H1 (cell line): ENCODE results near the gene KCNK2.

Experiments used
- CREB1 ChIP-seq: IDR thresholded peaks from 2 replicates; pipeline ENCODE4 v1.6.1; 2012; ENCODE audit warnings: inconsistent platforms
- CTBP2 ChIP-seq: IDR thresholded peaks from 2 replicates; pipeline ENCODE4 v1.7.0; 2011; ENCODE audit warnings: borderline replicate concordance, mild to moderate bottlenecking, moderate library complexity, mixed read lengths, low read length; ENCODE audit not compliant: insufficient read depth, insufficient read length
- EP300 ChIP-seq, 2 experiments: IDR thresholded peaks; 1 replicate in 1 of 2; 2 replicates in 1 of 2; pipeline ENCODE4 v1.6.1; 2011 to 2012; ENCODE audit warnings: low read depth in 2 of 2, low read length in 2 of 2, mild to moderate bottlenecking in 2 of 2, borderline replicate concordance in 1 of 2, inconsistent platforms in 1 of 2, moderate library complexity in 1 of 2
- FOSL1 ChIP-seq: IDR thresholded peaks from 2 replicates; pipeline ENCODE4 v1.6.1; 2011; ENCODE audit warnings: mild to moderate bottlenecking, low read depth, low read length, moderate library complexity; ENCODE audit not compliant: insufficient read depth
- KDM1A ChIP-seq: fragments of 200-600, 300-600 bp; sonication (generic); IDR thresholded peaks from 2 replicates; pipeline ENCODE4 v1.7.1; 2016; ENCODE audit warnings: mild to moderate bottlenecking, low read length, borderline replicate concordance
- POLR2A ChIP-seq, 2 experiments: IDR thresholded peaks; 1 replicate in 1 of 2; 2 replicates in 1 of 2; pipeline ENCODE4 v1.6.1; 2011; ENCODE audit warnings: low read depth in 2 of 2, low read length in 2 of 2, mild to moderate bottlenecking in 2 of 2; ENCODE audit errors: control extremely low read depth in 1 of 2
- SP1 ChIP-seq: IDR thresholded peaks from 2 replicates; pipeline ENCODE4 v1.6.1; 2011; ENCODE audit warnings: low read depth, low read length
- SUZ12 ChIP-seq: fragments of 200-600 bp; sonication (generic); IDR thresholded peaks from 2 replicates; pipeline ENCODE4 v1.6.1; 2012; ENCODE audit warnings: mild to moderate bottlenecking, inconsistent platforms, low read length, moderate library complexity, mixed read lengths
- TEAD4 ChIP-seq: IDR thresholded peaks from 2 replicates; pipeline ENCODE4 v1.6.1; 2012; ENCODE audit warnings: low read depth, low read length, inconsistent platforms, mixed read lengths
- TF ChIP-seq, protein P1 (sequence below): IDR thresholded peaks from 2 replicates; pipeline ENCODE4 v1.6.1; 2012; ENCODE audit warnings: inconsistent platforms
- TF ChIP-seq, protein P2 (sequence below), 3 experiments: IDR thresholded peaks; 1 replicate in 2 of 3; 2 replicates in 1 of 3; pipeline versions ENCODE4 v1.5.1 to v1.6.1; 2011; ENCODE audit warnings: low read length in 3 of 3, mild to moderate bottlenecking in 3 of 3, inconsistent platforms in 2 of 3, low read depth in 1 of 3, moderate library complexity in 1 of 3; ENCODE audit not compliant: insufficient read depth in 1 of 3; ENCODE audit errors: control extremely low read depth in 1 of 3
- TF ChIP-seq, protein P3 (sequence below): IDR thresholded peaks from 2 replicates; pipeline ENCODE4 v1.6.1; 2011; ENCODE audit warnings: low read length, improper control_type of control experiment

DNA sequence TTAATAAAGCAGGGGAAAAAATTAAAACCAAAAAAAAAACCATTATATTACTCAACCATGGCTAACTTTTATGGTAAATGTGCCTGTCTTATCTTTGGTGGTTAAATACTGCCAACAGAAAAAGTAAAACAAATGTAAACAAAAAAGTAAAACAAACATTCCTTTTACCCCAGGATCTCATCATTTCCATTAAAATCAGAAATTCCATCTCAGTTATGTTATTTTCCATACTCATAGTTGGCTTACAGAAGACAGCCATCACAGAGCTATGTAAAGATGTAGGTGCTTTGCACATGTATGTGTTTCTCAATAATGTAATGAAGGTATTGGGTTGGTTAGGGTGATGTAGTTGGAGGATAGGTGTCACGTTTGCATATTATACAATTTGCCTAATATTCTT is 185.0 kb downstream of the KCNK2 start:
- no peak for TF ChIP-seq TEAD4
- no peak for TF ChIP-seq SUZ12
- no peak for TF ChIP-seq EP300 (IDR thresholded peaks at IDR 0.05; ENCODE audit: borderline replicate concordance in 1 of 2, low read depth in 2 of 2, low read length in 2 of 2)
- TF ChIP-seq CTBP2: no peak
- no peak for TF ChIP-seq POLR2A (IDR thresholded peaks at IDR 0.05; ENCODE audit: control extremely low read depth in 1 of 2, low read depth in 2 of 2, low read length in 2 of 2)
- TF ChIP-seq, protein P1, sequence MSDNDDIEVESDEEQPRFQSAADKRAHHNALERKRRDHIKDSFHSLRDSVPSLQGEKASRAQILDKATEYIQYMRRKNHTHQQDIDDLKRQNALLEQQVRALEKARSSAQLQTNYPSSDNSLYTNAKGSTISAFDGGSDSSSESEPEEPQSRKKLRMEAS: no peak
- no peak for TF ChIP-seq FOSL1
- TF ChIP-seq, protein P2, sequence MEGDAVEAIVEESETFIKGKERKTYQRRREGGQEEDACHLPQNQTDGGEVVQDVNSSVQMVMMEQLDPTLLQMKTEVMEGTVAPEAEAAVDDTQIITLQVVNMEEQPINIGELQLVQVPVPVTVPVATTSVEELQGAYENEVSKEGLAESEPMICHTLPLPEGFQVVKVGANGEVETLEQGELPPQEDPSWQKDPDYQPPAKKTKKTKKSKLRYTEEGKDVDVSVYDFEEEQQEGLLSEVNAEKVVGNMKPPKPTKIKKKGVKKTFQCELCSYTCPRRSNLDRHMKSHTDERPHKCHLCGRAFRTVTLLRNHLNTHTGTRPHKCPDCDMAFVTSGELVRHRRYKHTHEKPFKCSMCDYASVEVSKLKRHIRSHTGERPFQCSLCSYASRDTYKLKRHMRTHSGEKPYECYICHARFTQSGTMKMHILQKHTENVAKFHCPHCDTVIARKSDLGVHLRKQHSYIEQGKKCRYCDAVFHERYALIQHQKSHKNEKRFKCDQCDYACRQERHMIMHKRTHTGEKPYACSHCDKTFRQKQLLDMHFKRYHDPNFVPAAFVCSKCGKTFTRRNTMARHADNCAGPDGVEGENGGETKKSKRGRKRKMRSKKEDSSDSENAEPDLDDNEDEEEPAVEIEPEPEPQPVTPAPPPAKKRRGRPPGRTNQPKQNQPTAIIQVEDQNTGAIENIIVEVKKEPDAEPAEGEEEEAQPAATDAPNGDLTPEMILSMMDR (IDR thresholded peaks at IDR 0.05; ENCODE audit: control extremely low read depth in 1 of 3, insufficient read depth in 1 of 3, low read depth in 1 of 3, low read length in 3 of 3): no peak
- TF ChIP-seq CREB1: no peak
- no peak for TF ChIP-seq SP1
- TF ChIP-seq, protein P3, sequence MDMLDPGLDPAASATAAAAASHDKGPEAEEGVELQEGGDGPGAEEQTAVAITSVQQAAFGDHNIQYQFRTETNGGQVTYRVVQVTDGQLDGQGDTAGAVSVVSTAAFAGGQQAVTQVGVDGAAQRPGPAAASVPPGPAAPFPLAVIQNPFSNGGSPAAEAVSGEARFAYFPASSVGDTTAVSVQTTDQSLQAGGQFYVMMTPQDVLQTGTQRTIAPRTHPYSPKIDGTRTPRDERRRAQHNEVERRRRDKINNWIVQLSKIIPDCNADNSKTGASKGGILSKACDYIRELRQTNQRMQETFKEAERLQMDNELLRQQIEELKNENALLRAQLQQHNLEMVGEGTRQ: no peak
- no peak for TF ChIP-seq KDM1A
